NCI-H187 (cell line): ENCODE results near the gene CRISPLD2.
A peak's percentile ranks its signal among the peaks of the same experiment; 100 is the strongest.
"Not testable (repeated sequence)": the region's sequence is repeated elsewhere in the genome, so short reads cannot be mapped to it uniquely, and the experiment has no call there.

Experiments used
- DNase-seq, 2 experiments: peaks; one replicate each; lab custom pipeline; 2025; lab: John Stamatoyannopoulos, UW

CRISPLD2 gene

GRCh38 chr16:84821728-84822689 lies 2.2 kb downstream of the CRISPLD2 start:
- DNase-seq = no peak

GRCh38 chr16:84822990-84823389 lies 3.2 kb downstream of the CRISPLD2 start:
- DNase-seq = no peak

GRCh38 chr16:84823484-84823883 lies 3.7 kb downstream of the CRISPLD2 start:
- DNase-seq = no peak

- no peak for DNase-seq
These were observed 4.1 kb downstream of the CRISPLD2 start for GRCh38 chr16:84823926-84824325.

GRCh38 chr16:84825896-84826557 lies 6.2 kb downstream of the CRISPLD2 start:
- DNase-seq = no peak

GRCh38 chr16:84826558-84826941 lies 6.8 kb downstream of the CRISPLD2 start:
- no peak for DNase-seq

GRCh38 chr16:84827131-84827574 lies 7.4 kb downstream of the CRISPLD2 start:
- DNase-seq = no peak

- no peak for DNase-seq
These were observed 8.1 kb downstream of the CRISPLD2 start for GRCh38 chr16:84827897-84828296.

GRCh38 chr16:84828322-84828721 lies 8.5 kb downstream of the CRISPLD2 start:
- no peak for DNase-seq

GRCh38 chr16:84829168-84829965 lies 9.6 kb downstream of the CRISPLD2 start:
- no peak for DNase-seq

GRCh38 chr16:84830765-84831384 lies 11.1 kb downstream of the CRISPLD2 start:
- no peak for DNase-seq

- not testable (repeated sequence) for DNase-seq
These were observed 11.9 kb downstream of the CRISPLD2 start for GRCh38 chr16:84831728-84832127.

GRCh38 chr16:84832488-84833143 lies 12.8 kb downstream of the CRISPLD2 start:
- DNase-seq = no peak

GRCh38 chr16:84833144-84833500 lies 13.3 kb downstream of the CRISPLD2 start:
- DNase-seq = no peak

- DNase-seq = no peak
These were observed 14.0 kb downstream of the CRISPLD2 start for GRCh38 chr16:84833542-84834402.

- DNase-seq = no peak
These were observed 14.6 kb downstream of the CRISPLD2 start for GRCh38 chr16:84834403-84834772.

- no peak for DNase-seq
These were observed 16.5 kb downstream of the CRISPLD2 start for GRCh38 chr16:84836234-84836647.

GRCh38 chr16:84836967-84837366 lies 17.2 kb downstream of the CRISPLD2 start:
- DNase-seq = no peak

- DNase-seq = no peak
These were observed 18.7 kb downstream of the CRISPLD2 start for GRCh38 chr16:84838383-84838948.

GRCh38 chr16:84839054-84839453 lies 19.3 kb downstream of the CRISPLD2 start:
- peak in 1 of 2 experiments; percentile 20 for DNase-seq
